HG03039 (cell line): ENCODE measurements around the gene LRRC10B.
"Not testable (repeated sequence)": the region's sequence is repeated elsewhere in the genome, so short reads cannot be mapped to it uniquely, and the experiment has no call there.

Experiments
- ATAC-seq: cut with Tn5 transposase; IDR thresholded peaks from one replicate; pipeline ENCODE4 v1.9.1; 2021; ENCODE audit warnings: mild to moderate bottlenecking, moderate library complexity; ENCODE audit not compliant: unreplicated experiment

Gene LRRC10B

DNA sequence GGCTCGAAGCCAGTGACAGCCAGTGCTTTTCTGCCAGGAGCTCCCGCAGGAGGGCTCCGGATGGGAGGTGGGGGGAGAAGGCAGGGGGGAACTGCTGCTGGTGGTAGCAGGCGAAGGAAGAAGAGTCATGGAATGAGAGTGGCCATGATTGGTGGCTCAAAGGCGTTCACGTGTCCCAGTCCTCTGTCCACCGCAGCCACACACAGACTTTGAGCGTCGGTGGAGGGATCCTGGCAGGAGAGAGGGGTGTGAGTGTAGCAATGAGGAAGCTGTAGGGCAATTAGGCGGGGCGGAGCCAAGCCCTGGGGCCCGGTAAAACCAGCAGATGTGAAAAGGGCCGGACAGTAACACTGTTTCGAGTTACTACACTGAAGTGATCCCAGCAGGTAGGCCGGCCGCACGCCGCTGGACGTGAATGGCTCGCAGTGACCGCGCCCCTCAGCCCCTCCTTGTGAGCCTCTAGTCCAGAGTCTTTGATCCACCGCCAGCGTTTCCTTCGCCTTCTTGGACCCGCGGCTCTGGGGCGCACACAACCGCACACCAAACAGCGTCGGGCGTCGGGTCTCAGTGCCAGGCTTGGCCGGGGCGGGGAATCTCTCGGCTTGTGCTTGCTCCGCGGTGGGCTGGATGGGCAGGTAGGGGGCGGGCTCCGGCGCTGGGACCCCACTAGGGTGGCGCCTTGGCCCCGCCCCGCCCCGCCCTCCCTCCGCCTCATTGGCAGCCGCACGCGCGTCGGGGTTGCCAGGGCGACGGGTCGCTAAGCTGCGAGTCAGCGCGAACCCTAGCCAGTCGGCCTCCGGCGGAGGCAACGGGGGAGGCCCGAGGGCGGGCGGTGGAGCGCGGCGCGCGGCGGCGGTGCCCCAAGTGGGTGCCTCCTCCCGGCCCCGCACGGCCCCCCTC is at the start of gene LRRC10B:
TSS of gene LRRC10B (plus strand) at position 788 of the 900 bp plus-strand sequence. CDS start 250 bp downstream, outside the sequence.
- ATAC-seq = no peak

DNA sequence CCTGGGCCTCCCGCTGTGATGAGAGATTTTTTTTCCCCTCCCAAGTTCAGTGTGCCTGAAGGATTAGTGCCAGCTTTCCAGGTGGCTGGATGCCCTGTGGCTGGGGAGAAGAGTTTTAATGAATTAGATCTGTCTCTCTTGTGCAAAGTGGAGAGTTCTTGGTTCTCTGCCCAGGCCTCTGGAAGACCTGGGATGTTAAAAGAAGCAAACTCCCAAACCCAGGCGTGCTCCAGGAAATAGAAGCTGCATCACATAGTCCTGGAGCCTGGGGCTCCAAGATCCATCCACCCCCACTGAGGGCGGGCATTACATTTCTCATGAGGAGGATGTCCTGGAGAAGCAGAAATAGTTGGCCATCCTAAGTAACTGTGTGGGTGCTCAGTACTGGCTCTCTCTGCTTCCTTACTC is 48.1 kb upstream of the LRRC10B start:
- ATAC-seq = no peak

DNA sequence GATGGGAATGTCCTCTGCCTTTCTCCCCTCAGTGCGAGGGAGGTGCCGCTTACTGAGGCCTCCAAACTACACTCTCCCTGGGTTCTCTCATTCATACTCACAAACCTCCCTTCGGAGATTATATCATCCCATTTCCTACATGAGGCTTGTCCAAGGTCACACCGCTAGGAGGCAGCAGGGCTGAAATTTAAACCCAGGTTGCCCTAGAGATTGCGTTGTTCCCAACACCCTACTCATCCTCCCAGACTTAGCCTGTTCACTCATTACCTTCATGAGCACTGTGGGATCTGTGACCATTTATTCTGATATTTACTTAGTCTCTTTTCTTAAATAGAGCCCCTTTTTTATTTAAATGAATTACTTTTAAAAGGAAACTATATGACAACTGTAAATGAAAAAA is 47.6 kb upstream of the LRRC10B start:
- ATAC-seq = no peak

DNA sequence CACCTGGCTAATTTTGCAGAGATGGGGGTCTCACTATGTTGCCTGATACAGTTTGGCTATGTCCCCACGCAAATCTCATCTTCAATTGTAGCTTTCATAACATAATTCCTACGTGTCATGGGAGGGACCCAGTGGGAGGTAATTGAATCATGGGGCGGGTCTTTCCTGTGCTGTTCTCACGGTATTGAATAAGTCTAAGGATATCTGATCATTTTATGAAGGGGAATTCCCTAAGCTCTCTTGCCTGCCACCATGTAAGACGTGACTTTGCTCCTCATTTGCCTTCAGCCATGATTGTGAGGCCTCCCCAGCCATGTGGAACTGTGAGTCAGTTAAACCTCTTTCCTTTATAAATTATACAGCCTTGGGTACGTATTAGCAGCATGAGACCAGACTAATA is 40.9 kb upstream of the LRRC10B start:
- not testable (repeated sequence) for ATAC-seq

DNA sequence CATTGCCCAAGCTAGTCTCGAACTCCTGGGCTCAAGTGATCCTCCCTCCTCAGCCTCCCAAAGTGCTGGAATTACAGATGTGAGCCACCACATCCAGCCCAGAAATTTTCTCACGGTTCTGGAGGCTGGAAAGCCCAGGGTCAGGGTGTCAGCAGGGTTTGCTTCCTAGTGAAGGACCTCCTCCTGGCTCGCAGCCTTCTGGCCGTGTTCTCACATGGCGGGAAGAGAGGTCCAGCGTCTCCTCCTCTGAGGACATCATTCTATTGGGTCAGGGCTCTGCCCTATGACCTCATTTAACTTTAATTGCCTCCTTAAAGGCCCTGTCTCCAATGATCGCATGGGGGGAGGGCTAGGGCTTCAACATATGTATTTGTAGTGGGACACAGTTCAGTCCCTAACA is 40.5 kb upstream of the LRRC10B start:
- no peak for ATAC-seq

DNA sequence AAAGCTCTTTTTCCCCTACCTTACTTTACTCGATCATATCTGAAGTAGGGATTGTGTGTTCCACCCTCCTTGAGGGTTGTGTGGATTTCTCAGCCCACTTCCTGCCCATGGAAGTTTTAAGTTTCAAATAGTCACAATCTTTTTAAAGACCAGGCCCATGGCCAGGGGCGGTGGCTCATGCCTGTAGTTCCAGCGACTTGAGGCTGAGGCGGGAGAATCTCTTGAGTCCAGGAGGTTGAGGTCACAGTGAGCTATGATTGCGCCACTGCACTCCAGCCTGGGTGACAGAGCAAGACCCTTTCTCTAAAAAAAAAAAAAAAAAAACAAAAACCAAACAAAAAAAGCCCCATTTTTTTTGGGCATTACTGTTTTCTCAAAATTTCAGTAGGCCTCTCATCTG is 36.3 kb upstream of the LRRC10B start:
- ATAC-seq = no peak

DNA sequence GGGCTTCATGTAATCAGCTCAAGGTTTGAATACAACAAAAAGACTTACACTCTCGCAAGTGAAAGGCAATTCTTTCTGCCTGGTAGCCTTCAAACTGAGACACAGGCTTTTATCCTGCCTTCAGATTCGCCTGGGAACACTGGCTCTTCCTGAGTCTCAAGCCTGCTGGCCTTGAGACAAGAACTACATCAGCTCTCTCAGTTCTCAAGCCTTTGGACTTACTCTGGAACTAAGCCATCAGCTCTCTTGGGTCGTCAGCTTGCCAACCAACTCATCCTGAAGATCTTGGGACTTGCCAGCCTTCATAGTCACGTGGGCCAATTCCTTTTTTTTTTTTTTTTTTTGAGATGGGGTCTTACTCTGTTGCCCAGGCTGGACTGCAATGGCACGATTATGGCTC is 35.7 kb upstream of the LRRC10B start:
- ATAC-seq = no peak

DNA sequence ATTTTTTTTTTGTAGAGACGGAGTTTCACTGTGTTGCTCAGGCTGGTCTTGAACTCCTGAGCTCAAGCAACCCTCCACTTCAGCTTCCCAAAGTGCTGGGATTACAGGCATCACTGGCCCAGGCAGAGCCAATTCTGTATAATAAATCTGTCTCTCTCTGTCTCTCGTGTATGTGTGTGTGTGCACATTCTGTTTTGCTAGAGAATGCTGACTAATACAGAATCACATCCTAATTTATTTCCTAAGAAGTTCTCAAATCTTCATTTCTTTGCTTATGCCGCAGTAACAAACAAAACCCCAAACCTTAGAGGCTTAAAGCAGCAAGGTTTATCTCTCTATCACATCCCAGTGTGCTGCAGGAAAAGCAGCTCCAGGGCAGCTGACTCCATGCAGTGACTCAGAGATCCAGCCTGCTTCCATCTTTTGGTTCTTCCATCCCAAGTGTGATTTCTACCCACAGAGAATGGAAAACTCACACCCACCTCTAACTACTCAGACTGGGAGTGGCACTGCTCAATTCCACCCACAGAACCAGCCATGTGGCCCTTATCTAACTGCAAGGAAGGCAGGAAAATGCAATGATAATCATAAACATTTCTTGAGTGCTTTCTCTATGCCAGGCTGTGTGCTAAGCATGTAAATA is 35.1 kb upstream of the LRRC10B start:
- ATAC-seq = no peak

DNA sequence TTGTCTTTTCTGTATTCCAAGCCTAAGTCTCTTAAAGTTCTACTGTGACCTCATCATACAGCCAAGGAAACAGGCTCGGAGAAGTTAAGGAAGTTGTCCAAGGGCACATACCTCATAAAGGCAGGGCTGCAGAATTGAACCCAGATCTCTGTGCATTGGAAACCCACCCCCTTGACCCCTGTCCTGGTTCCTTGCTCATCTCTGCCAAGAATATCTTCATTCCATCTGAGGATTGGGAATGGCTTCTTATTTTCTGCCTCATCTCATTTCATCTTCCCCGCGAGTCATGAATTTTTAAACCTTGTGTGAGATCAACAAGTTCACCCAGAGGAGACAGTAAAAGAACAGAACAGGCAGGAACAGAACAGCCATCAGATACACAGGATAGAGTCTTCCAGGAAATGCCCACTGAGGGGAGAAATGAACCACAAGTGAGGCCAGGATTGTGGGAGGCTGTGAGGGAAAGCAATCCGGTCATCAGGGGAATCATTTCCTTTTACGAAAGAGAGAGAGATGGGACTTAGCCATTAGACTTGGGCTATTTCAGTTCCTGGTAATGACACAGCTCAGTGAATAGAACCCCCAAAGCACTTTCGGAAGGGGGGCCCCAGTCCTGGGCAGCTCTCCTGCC is 34.4 kb upstream of the LRRC10B start:
- ATAC-seq = no peak

DNA sequence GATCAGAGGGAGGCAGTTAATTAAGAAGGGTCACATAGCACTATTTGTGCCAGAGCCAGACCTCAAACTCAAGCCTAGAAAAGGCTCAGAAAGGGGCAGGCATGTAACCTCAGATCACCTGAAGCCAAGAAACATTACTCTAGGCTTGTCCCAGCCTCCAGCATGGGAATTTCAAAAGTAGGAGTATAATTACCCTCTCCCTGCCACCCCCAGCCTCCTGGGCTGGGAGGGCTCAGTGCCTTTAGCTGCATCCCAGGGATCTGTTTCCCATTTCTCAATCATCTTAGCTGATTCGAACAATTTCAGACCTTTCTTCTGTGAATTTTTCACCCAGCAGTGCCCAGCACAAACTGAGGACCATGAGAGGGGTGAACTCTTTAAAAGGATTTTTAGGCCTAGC is 33.1 kb upstream of the LRRC10B start:
- ATAC-seq = no peak

DNA sequence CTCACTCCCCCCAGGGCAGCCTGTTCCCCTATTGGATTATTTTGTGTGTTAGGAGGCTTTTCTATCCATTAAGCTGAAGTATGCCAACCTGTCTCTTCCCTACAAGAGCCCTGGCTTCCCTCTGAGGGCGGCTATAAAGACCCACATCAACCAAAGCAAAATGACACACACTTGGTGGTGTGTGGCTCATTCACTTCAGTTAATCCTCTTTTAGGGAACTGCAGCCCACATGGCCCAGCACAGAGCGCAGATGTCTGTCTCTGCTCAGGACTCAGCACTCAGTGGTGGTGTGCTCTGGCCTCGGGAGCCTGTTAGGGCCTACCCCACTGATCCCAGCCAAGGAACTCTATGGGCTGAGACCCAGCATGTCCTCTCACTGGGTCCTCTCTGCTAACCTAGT is 32.2 kb upstream of the LRRC10B start:
- ATAC-seq = no peak

DNA sequence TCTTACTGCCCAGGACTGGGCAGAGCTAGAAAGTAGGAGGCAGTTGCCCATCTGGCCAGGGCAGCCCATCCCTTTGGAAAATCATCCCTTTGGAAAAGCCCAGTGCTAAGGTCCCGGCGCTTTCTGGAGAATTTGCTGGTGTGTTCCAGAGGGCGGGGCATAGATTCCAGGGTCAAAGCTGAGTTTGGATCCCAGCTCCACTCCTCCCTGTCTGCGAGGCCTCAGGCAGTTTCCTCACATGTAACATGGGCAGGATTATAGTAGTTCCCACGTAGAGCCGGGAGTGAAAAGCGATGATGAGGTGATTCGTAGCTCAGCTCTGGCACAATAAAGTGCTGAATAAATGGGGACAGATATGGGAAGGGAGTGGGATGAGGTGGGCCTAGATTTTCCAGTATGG is 31.4 kb upstream of the LRRC10B start:
- no peak for ATAC-seq

DNA sequence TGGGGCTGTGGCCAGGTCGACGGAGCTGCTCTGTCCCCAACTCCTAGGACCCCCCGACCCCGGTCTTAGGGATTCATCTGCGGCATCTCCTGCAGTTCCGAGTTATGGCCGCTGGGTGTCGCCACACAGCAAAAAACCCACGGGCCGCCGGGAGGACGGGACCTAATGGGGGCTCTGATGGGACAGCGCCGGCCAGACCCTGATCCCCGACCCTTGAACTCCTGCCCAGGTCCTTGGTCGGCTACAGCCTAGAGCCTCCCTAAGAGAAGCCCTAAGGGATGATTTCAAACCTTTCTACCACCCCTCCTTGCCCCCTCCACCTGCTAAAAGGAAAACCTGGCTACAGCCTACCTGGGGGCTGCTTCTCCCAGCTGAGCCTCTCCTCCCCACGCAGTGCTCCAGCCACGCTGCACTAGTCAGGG is 30.8 kb upstream of the LRRC10B start:
- ATAC-seq = no peak

DNA sequence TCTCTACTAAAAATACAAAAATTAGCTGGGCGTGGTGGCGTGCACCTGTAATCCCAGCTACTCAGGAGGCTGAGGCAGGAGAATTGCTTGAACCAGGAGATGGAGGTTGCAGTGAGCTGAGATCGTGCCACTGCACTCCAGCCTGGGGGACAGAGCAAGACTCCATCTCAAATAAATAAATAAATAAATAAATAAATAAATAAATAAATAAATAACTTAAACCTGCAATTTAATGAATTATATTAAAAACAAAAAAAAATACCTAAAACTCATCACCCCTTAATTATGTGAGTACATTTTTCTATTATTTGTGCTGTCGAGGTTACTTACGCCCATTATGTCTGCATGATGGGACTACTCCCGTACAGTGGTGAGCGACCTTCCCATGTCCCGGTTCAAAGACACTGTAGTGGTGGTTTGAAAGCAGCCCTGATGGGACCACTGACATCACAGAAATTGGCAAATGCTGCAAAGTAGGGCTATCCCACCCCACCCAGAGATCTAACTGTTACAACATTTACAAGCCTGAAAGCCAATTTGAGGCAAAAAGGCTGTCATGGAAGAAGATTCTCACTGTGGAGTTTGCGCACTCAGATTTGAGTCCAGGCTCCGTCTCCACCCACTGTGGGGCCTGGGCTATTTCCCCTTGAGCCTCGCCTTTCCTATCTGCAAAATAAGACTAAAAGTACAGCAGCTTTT is 29.0 kb upstream of the LRRC10B start:
- not testable (repeated sequence) for ATAC-seq

DNA sequence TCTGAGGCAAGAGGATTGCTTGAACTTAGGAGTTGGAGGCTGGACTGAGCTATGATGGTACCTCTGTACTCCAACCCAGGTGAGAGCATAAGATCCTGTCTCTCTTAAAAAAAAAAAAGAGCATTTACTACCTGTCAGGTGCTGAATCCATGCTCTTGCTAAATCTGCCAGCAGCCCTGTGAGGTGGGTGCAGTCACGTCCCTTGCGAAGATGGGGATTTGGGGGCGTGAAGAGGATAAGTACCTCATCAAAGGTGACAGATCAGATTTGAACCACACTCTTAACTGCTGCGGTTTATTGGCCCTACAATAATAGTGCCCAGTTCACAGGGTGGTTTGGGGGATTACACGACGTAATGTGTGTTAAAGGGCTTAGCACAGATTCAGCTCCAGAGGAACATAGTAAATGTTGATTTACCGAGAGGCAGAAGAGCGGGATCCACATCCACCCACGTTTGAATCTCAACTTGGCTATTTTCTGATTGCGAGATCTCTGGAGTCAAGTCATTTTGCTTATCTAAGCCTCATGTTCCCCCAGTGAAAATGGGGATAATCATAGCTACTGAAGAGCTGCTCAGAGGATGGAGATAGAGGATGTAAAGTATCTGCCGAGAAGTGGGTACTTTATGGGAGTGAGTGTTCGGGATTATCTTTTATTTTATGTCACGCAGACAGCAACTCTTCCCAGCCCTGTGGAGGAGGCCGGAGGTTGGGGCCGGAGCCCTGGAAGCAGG is 28.1 kb upstream of the LRRC10B start:
- ATAC-seq = no peak

DNA sequence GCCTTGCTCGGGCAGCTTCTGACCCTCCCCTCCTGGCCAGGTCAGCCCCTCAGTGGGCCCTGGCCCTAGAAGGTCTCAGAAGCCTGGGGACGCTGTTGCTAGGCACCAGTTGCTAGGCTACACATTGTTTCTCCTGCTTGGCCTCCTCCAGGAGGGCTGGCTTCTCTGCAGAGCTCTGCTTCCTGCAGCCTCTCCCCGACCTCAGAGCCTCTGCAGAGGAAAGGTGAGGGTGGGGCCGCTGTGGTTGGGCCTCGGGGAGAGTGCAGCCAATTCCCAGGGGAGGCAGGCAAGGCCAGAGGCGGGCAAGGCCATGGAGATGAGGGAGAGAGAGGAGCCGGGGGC is 27.6 kb upstream of the LRRC10B start:
- no peak for ATAC-seq

DNA sequence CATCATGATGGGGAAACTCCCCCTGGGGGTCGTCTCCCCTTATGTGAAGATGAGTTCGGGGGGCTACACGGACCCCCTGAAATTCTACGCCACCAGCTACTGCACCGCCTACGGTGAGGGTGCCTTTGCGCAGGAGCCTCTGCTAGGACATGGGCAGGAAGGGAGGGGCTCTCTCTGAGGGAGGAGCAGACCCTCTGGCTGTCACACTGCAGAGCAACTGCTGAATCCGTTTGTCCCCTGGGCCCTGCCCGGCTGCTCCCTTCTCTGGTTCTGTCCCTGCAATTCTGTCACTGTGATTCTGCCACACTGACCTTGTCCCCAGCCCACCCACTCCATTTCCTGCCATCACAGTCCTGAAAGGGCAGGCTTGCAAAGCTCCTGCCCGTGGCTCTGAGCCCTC is 26.7 kb upstream of the LRRC10B start:
- ATAC-seq = no peak

DNA sequence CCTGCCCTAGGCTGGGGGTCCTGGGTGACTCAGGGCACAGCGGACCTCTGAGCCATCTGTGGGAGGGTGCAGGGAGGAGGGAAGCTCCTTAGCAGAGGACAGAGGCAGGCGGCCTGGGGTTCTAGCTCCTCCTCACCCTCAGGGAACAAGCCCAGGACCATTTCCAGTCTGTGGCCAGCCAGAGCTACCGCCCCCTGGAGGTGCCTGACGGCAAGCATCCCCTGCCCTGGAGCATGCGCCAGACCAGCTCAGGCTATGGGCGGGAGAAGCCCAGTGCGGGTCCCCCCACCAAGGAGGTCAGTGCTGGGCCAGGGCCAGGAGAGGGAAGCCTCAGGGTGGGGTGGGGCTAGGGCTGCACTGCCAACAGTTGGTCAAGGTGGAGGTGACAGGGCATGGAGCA is 26.0 kb upstream of the LRRC10B start:
- no peak for ATAC-seq

DNA sequence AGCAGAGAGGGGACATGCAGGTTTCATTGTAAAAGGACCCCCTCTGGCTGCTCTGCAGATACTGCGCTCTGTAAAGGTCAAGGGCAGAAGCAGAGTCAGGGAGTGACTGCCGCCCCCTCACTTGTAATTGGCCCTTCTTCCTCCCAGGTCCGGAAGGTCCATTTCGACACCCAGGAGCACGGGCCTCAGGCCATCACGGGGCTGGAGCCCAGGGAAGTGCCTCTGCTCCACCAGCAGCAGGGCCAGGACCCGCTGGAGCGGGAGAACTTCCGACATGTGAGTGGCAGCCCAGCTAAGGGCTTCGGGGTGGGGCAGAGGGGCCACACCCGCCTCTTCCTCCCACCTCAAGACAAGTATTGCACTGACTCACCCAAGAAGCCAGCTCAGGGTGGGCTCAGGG is 24.0 kb upstream of the LRRC10B start:
- ATAC-seq = no peak

DNA sequence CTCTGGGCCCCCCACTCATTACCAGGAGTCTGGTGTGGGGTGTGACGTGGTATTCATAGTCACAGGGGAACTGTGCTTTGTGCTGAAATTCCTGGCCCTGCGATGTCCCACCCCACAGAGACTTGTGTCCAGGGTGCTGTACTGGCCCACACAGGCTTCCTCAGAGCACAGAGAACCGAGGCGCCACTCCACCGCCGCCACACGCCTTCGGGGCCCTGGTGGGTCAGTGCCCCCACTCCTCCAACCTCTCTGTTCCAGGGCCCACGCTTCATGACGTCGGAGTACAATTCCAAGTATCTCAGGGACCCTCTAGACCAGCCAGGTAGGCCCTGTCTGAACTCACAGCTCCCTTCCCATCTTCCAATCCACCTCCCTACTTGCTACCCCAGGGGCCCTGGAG is 23.5 kb upstream of the LRRC10B start:
- no peak for ATAC-seq
